Thyroid gland (tissue), 4 donors: ENCODE measurements around the gene REPS1.

ENCODE experiments used
- POLR2A ChIP-seq, 2 donors: fragments of 450-650 bp; IDR thresholded peaks; one replicate each; pipeline ENCODE4 v1.6.1; 2017; ENCODE audit warnings: antibody characterized with exemption in 2 of 2, mild to moderate bottlenecking in 2 of 2, moderate library complexity in 1 of 2
- TF ChIP-seq, protein P1 (sequence below), 6 experiments: fragments of 200-600 bp in 3 of 6; fragments of 450-650 bp in 3 of 6; sonication (generic) in 3 of 6; IDR thresholded peaks; one replicate each; pipeline ENCODE4 v1.5.1; 2016 to 2019; ENCODE audit warnings: antibody characterized with exemption in 6 of 6, mild to moderate bottlenecking in 2 of 6, inconsistent platforms in 1 of 6, moderate library complexity in 1 of 6

DNA sequence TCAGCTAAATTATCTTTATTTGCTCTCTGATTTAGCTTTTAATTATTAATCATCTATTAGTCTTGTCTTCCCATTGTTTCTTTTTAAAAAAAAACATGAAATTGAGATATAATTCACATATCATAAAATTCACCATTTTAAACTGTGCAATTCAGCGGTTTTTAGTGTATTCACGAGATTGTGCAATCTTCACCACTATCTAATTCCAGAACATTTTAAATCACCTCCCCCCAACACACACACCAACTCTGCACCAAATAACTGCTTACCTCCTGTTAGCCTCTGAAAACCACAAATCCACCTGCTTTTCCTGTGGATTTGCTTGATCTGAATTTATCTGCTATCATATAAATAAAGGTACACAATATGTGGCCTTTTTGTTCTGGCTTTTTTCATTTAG lies 31.7 kb upstream of the REPS1 start:
- TF ChIP-seq POLR2A (IDR thresholded peaks at IDR 0.05), result no peak
- TF ChIP-seq, protein P1, sequence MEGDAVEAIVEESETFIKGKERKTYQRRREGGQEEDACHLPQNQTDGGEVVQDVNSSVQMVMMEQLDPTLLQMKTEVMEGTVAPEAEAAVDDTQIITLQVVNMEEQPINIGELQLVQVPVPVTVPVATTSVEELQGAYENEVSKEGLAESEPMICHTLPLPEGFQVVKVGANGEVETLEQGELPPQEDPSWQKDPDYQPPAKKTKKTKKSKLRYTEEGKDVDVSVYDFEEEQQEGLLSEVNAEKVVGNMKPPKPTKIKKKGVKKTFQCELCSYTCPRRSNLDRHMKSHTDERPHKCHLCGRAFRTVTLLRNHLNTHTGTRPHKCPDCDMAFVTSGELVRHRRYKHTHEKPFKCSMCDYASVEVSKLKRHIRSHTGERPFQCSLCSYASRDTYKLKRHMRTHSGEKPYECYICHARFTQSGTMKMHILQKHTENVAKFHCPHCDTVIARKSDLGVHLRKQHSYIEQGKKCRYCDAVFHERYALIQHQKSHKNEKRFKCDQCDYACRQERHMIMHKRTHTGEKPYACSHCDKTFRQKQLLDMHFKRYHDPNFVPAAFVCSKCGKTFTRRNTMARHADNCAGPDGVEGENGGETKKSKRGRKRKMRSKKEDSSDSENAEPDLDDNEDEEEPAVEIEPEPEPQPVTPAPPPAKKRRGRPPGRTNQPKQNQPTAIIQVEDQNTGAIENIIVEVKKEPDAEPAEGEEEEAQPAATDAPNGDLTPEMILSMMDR (IDR thresholded peaks at IDR 0.05), result no peak
